ENCODE data around the gene SNX9. TPM values are rescaled to one million over a fixed set of nuclear protein-coding genes. Genes with fewer than 3 reads are reported as not detected.
"Not testable (repeated sequence)": the region's sequence is repeated elsewhere in the genome, so short reads cannot be mapped to it uniquely, and the experiment has no call there.

Gene SNX9
- total RNA-seq, 2 experiments from 2014 or later = 14.9 to 39.4 TPM

- peaks cover 35% of the 10 kb centered on the region for H3K36me3 Mint-ChIP-seq
- peaks cover 18% of the 10 kb centered on the region for H3K4me1 Mint-ChIP-seq
- ATAC-seq (no peak), DNase-seq (no peak)
- CTCF ChIA-PET = interaction anchor here (0.5 kb wide), 1 partner anchor 36 kb away, joined by 3 read pairs; no protein-coding TSS in a partner anchor
- no peaks in the 10 kb centered on the region for H3K9me3 Mint-ChIP-seq (ENCODE audit: low read depth)
- peaks cover 6% of the 10 kb centered on the region for H3K27me3 Mint-ChIP-seq
- no peak overlapping the region for H3K27ac Mint-ChIP-seq
- H3K4me3 Mint-ChIP-seq = no peak overlapping the region
Observed at GRCh38 chr6:157943249-157943963, 120.4 kb downstream of the SNX9 start.

DNA sequence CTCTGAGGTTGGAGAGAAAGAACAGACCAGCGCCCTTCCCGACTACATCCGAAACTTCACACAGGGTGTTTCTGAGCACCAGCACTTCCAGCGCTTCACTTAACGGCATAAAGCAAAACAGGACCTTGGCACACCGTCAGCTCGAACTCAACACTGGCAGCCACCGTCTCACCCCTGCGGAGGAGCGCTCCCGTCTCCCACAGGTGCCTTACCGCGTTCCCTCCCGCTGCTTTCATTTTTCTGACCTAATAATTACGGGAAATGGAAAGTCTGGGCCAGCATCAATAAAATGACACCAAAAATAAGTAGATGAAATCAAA lies 120.9 kb downstream of the SNX9 start:
- CTCF ChIA-PET = no interaction called here
- no peak for DNase-seq
- H3K4me1 Mint-ChIP-seq = peaks cover 18% of the 10 kb centered on the region
- no peaks in the 10 kb centered on the region for H3K9me3 Mint-ChIP-seq (ENCODE audit: low read depth)
- H3K27ac Mint-ChIP-seq = no peak overlapping the region
- peaks cover 31% of the 10 kb centered on the region for H3K36me3 Mint-ChIP-seq
- no peak for ATAC-seq
- H3K4me3 Mint-ChIP-seq = no peak overlapping the region
- peaks cover 10% of the 10 kb centered on the region for H3K27me3 Mint-ChIP-seq

DNA sequence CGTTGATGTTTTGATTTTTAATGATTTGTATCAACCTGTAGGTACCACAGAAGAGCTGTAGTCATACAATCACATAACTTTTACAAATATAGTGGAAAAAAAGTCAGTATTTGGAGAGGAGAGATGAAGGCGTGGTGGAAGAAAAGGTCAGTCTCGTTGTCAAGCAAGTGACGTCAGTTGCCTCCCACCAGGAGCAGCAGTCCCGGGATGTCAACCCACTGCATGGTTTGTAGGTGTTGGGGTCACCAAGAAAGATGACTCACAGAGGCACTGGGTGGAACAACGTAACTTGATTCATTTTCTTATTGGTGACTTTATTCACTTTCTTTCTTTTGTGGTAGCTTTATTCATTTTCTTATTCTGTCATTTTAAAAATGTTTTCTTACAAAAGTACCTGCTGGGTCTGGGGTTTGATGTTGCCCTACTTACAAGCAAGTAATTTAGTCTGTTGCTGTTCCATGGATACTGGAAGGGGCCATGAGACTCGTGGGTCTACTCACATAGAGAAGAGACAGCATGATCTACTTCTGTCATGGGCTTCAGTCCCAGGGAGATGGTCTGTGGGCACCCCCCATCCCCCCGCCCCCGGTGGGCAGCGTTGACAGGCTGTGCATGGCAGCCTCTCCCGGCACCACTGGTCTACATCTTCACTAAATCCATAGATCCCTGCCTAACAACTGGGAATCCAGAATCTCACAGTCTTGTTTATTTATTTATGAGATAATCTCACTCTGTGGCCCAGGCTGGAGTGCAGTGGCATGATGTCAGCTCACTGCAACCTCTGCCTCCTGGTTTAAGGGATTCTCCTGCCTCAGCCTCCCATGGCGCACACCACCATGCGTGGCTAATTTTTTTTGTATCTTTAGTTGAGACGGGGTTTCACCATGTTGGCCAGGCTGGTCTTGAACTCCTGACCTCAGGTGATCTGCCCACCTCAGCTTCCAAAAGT lies 122.2 kb downstream of the SNX9 start:
- DNase-seq = no peak
- H3K27ac Mint-ChIP-seq = no peak overlapping the region
- H3K9me3 Mint-ChIP-seq (ENCODE audit: low read depth) = peaks cover 2% of the 10 kb centered on the region
- CTCF ChIA-PET = interaction anchor here (1.5 kb wide), 1 partner anchor 8 kb away, joined by 4 read pairs; no protein-coding TSS in a partner anchor
- H3K27me3 Mint-ChIP-seq = peaks cover 23% of the 10 kb centered on the region
- ATAC-seq = no peak
- peaks cover 26% of the 10 kb centered on the region for H3K36me3 Mint-ChIP-seq
- H3K4me3 Mint-ChIP-seq = no peak overlapping the region
- H3K4me1 Mint-ChIP-seq = peaks cover 14% of the 10 kb centered on the region

DNA sequence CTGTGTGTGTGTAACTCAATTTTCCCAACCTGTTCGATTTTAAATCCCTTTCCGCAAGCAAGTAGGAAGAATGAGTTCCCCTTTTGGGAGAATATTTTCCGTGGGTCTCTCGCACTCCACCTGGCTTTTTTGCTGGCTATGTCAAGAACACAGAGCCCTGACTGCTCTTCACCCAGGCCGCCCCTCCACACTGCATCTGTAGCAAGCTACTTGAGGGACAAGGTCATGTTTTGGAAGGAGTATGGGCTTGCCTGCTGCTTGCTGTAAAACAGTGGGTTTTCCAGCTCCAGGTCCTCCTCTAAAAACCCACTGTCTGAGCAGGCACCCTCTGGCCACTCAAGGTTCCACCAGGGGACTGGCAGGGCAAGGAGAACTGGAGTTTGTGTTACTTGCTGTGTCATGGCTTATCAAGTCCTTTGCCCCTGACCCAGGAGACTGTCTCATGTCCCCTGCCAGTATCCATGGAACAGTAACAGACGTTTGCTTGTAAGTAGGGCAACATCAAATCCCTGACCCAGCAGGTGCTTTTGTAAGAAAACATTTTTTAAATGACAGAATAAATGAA lies 123.1 kb downstream of the SNX9 start:
- Mint-ChIP-seq H3K36me3 (peaks cover 22% of the 10 kb centered on the region), H3K27me3 (peaks cover 32% of the 10 kb centered on the region), H3K9me3 (ENCODE audit: low read depth) (peaks cover 2% of the 10 kb centered on the region), H3K4me3 (no peak overlapping the region), H3K27ac (no peak overlapping the region), H3K4me1 (peaks cover 9% of the 10 kb centered on the region)
- ATAC-seq = no peak
- CTCF ChIA-PET = interaction anchor here (1.0 to 1.7 kb wide), 5 partner anchors 9 to 276 kb away, joined by 3 to 9 read pairs (median 4); no protein-coding TSS in a partner anchor
- no peak for DNase-seq

- Mint-ChIP-seq H3K27me3 (peaks cover 33% of the 10 kb centered on the region), H3K9me3 (ENCODE audit: low read depth) (peaks cover 2% of the 10 kb centered on the region)
- CTCF ChIA-PET = interaction anchor here (0.8 to 1.7 kb wide), 9 partner anchors 10 to 630 kb away, joined by 3 to 9 read pairs (median 3); no protein-coding TSS in a partner anchor
Observed at GRCh38 chr6:157946865-157947532, 124.0 kb downstream of the SNX9 start.

DNA sequence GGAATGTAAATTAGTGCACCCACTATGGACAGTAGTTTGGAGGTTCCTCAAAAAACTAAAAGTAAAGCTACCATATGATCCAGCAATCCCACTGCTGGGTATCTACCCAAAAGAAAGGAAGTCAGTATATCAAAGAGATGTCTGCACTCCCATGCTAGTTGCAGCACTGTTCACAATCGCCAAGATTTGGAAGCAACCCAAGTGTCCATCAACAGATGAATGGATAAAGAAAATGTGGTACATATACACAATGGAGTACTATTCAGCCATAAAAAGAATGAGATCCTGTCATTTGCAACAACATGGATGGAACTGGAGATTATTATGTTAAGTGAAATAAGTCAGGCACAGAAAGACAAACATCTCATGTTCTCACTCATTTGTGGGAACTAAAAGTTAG lies 127.9 kb downstream of the SNX9 start:
- CTCF ChIA-PET; H3K27ac Mint-ChIP-seq; H3K9me3 Mint-ChIP-seq (ENCODE audit: low read depth); ATAC-seq; H3K36me3 Mint-ChIP-seq; H3K4me1 Mint-ChIP-seq; DNase-seq; H3K4me3 Mint-ChIP-seq: not testable (repeated sequence)
- H3K27me3 Mint-ChIP-seq = peaks cover 38% of the 10 kb centered on the region

More at GRCh38 chr6:157946865-157947532, 124.0 kb downstream of the SNX9 start:
- peaks cover 9% of the 10 kb centered on the region for H3K4me1 Mint-ChIP-seq
- H3K27ac Mint-ChIP-seq = no peak overlapping the region
- H3K36me3 Mint-ChIP-seq = peaks cover 21% of the 10 kb centered on the region
- DNase-seq (no peak), ATAC-seq (peak; percentile 55)
- H3K4me3 Mint-ChIP-seq = no peak overlapping the region

GRCh38 chr6:157951828-157952227 lies 128.8 kb downstream of the SNX9 start:
- H3K27me3 Mint-ChIP-seq = peaks cover 38% of the 10 kb centered on the region
- DNase-seq = no peak
- H3K4me3 Mint-ChIP-seq = no peak overlapping the region
- H3K36me3 Mint-ChIP-seq = peaks cover 2% of the 10 kb centered on the region
- peaks cover 2% of the 10 kb centered on the region for H3K9me3 Mint-ChIP-seq (ENCODE audit: low read depth)
- no peak for ATAC-seq
- no peaks in the 10 kb centered on the region for H3K4me1 Mint-ChIP-seq
- CTCF ChIA-PET = no interaction called here
- no peak overlapping the region for H3K27ac Mint-ChIP-seq

- no peak overlapping the region for H3K4me3 Mint-ChIP-seq
- CTCF ChIA-PET = no interaction called here
- H3K36me3 Mint-ChIP-seq = peaks cover 2% of the 10 kb centered on the region
- DNase-seq (no peak), ATAC-seq (no peak)
- H3K4me1 Mint-ChIP-seq = no peaks in the 10 kb centered on the region
- H3K9me3 Mint-ChIP-seq (ENCODE audit: low read depth) = peaks cover 2% of the 10 kb centered on the region
- H3K27ac Mint-ChIP-seq = no peak overlapping the region
- H3K27me3 Mint-ChIP-seq = peaks cover 35% of the 10 kb centered on the region
Observed at GRCh38 chr6:157952861-157953351, 129.9 kb downstream of the SNX9 start.

DNA sequence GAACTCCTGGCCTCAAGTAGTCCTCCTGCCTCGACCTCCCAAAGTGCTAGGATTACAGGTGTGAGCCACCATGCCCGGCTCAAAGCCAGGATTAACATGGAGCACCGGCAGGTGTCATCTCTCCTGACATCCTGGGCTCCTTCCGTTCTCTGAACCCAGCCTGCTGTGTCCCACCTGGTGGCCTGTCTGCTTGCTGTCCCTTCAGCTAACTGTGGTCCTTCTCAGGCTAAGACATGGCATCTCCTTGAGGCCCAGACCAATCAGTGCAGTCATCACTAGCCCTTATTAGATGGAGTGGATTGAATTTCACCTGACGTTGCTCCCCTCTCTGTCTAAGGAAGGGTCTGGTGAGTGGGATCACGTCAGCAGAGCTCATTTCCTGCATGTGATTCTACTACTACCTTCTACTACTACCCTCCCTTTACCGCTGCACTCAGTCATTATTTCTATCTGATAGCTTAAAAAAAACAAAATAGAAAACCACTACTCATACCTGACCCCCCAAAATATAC lies 130.6 kb downstream of the SNX9 start:
- no peak for DNase-seq
- Mint-ChIP-seq H3K4me3 (no peak overlapping the region), H3K27ac (no peak overlapping the region), H3K27me3 (peaks cover 33% of the 10 kb centered on the region), H3K36me3 (peaks cover 5% of the 10 kb centered on the region), H3K4me1 (no peaks in the 10 kb centered on the region), H3K9me3 (ENCODE audit: low read depth) (peaks cover 6% of the 10 kb centered on the region)
- CTCF ChIA-PET = interaction anchor here (1.6 kb wide), 1 partner anchor 73 kb away, joined by 4 read pairs; no protein-coding TSS in a partner anchor
- ATAC-seq = no peak

DNA sequence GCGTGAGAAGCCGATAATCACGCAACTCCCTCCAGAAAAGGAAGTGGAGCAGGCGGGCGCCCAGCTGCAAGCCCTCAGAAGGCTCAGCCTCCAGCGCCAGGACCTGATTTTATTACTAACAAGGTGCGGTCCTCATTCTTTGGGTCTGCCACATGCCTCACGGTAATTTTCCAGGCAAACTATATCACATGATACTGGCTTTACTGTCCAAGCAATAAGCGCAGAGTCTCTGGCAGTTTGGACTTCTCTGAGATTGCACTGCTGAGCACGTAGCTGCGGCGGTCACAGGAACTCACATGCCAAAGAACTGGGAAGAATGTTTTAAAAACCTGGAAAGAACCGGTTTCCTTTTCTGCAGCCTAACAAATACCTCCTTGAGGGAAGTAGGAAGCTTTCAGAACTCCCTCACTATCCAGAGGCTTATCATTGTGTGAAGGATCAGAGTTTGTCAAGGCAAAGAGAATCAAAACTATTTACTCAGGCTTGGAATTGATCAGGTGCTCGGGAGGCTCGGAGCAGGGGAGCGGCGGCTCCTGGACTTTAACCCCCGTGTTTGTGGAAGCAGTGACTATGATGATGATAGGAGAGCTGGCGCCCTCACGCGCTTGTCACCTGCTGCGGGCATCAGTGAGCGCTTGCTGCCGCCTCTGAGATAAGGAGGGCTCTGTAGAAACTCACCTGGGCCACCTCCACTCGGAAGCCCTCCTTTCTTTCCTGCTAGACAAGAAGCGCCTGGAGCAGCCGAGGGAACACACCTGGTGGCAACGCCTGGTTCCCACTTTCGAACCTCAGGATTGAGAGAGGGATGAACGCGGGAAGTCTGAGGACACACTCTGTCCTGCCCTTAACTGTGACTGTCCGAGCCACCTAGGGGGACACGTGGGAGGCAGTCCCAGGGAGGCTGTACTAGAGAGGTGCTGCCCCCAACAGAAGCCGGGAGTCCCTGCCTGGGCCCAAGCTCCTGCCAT lies 131.4 kb downstream of the SNX9 start:
- H3K36me3 Mint-ChIP-seq = peaks cover 10% of the 10 kb centered on the region
- peaks cover 13% of the 10 kb centered on the region for H3K9me3 Mint-ChIP-seq (ENCODE audit: low read depth)
- H3K4me3 Mint-ChIP-seq = no peak overlapping the region
- ATAC-seq (no peak), DNase-seq (no peak)
- peaks cover 28% of the 10 kb centered on the region for H3K27me3 Mint-ChIP-seq
- no peak overlapping the region for H3K27ac Mint-ChIP-seq
- no peaks in the 10 kb centered on the region for H3K4me1 Mint-ChIP-seq
- CTCF ChIA-PET = interaction anchor here (1.6 kb wide), 1 partner anchor 72 kb away, joined by 4 read pairs; no protein-coding TSS in a partner anchor

GRCh38 chr6:157955675-157956074 lies 132.6 kb downstream of the SNX9 start:
- Mint-ChIP-seq H3K27me3 (peaks cover 18% of the 10 kb centered on the region), H3K4me1 (no peaks in the 10 kb centered on the region), H3K9me3 (ENCODE audit: low read depth) (peaks cover 17% of the 10 kb centered on the region), H3K27ac (no peak overlapping the region), H3K4me3 (no peak overlapping the region), H3K36me3 (peaks cover 17% of the 10 kb centered on the region)
- CTCF ChIA-PET = no interaction called here
- no peak for DNase-seq
- ATAC-seq = no peak

Measured in activated CD8-positive, alpha-beta memory T cell treated with anti-CD3 and anti-CD28 coated beads, Interleukin-2, amount 10 ng/mL, durations not matched to agents 7 days and 5 days (primary cell).